HepG2 (cell line): ENCODE measurements around the gene ATG4D. TPM values are rescaled to one million over a fixed set of nuclear protein-coding genes. Genes with fewer than 3 reads are reported as not detected.

Source experiments
- FOXA3 ChIP-seq: IDR thresholded peaks from 2 replicates; pipeline ENCODE4 v1.6.1; 2016; ENCODE audit warnings: missing genetic modification reagents, missing compliant biosample characterization
- HMG20B ChIP-seq: conservative IDR thresholded peaks from 2 replicates; pipeline ENCODE4 v1.6.1; 2016; ENCODE audit warnings: missing genetic modification reagents, missing compliant biosample characterization
- HOXA3 ChIP-seq: sonication (generic); formaldehyde crosslinking; IDR thresholded peaks from 2 replicates; pipeline ENCODE4 v1.5.0; 2020; ENCODE audit warnings: missing genetic modification reagents
- KDM3A ChIP-seq: IDR thresholded peaks from 2 replicates; pipeline ENCODE4 v1.6.1; 2018; ENCODE audit warnings: low read depth, missing compliant biosample characterization
- MTA3 ChIP-seq: sonication (generic); formaldehyde crosslinking; IDR thresholded peaks from 2 replicates; pipeline ENCODE4 v1.4.0; 2020; ENCODE audit warnings: missing genetic modification reagents
- REL ChIP-seq: sonication (generic); formaldehyde crosslinking; conservative IDR thresholded peaks from 2 replicates; pipeline ENCODE4 v1.8.0; 2022; ENCODE audit warnings: mild to moderate bottlenecking, missing genetic modification reagents, moderate library complexity
- SETDB1 ChIP-seq: sonication (generic); formaldehyde crosslinking; IDR thresholded peaks from 2 replicates; pipeline ENCODE4 v1.5.1; 2020; ENCODE audit warnings: missing genetic modification reagents, mild to moderate bottlenecking, borderline replicate concordance
- TAF1 ChIP-seq: sonication (generic); formaldehyde crosslinking; IDR thresholded peaks from 2 replicates; pipeline ENCODE4 v1.4.0; 2020; ENCODE audit warnings: missing genetic modification reagents
- ZFP36L2 ChIP-seq: sonication (generic); formaldehyde crosslinking; IDR thresholded peaks from 2 replicates; pipeline ENCODE4 v1.4.0; 2020; ENCODE audit warnings: missing genetic modification reagents
- ZNF17 ChIP-seq: sonication (generic); formaldehyde crosslinking; IDR thresholded peaks from 2 replicates; pipeline ENCODE4 v1.5.0; 2020; ENCODE audit warnings: mild to moderate bottlenecking, missing genetic modification reagents
- ZNF3 ChIP-seq: IDR thresholded peaks from 2 replicates; pipeline ENCODE4 v1.7.0; 2017; ENCODE audit warnings: inconsistent platforms
- ZNF432 ChIP-seq: sonication (generic); formaldehyde crosslinking; IDR thresholded peaks from 2 replicates; pipeline ENCODE4 v1.5.0; 2020; ENCODE audit warnings: missing genetic modification reagents, mild to moderate bottlenecking, borderline replicate concordance
- ZNF841 ChIP-seq: sonication (generic); formaldehyde crosslinking; IDR thresholded peaks from 2 replicates; pipeline ENCODE4 v1.8.1; 2023; ENCODE audit warnings: missing genetic modification reagents, borderline replicate concordance
- polyA plus RNA-seq, 8 experiments: library from polyadenylated mRNA; depleted of rRNA in 3 of 8; stranded (reverse) in 7 of 8; unstranded in 1 of 8; fragments of >200 nt; fragmentation: Illumina TruSeq in 4 of 8; extraction: Trizol in 4 of 8; gene quantifications; 2 replicates each; pipeline versions ENCODE4 v1.2.1 to v1.2.3, GENCODE V29; 2011 to 2016; ENCODE audit warnings: low read depth in 4 of 8, missing spikeins in 1 of 8, mixed read lengths in 1 of 8; ENCODE audit not compliant: insufficient read depth in 1 of 8
- total RNA-seq, 5 experiments: library from RNA; depleted of rRNA; stranded (reverse); fragments of >200 nt; fragmentation: Illumina TruSeq; extraction: Trizol; gene quantifications; 2 replicates each; pipeline ENCODE4 v1.2.3, GENCODE V29; 2016; ENCODE audit warnings: low read depth in 1 of 5
- TF ChIP-seq, protein P1 (sequence below): sonication (generic); formaldehyde crosslinking; IDR thresholded peaks from 2 replicates; pipeline ENCODE4 v1.5.0; 2020; ENCODE audit warnings: missing genetic modification reagents, mild to moderate bottlenecking, borderline replicate concordance
- TF ChIP-seq, protein P2 (sequence below): sonication (generic); formaldehyde crosslinking; IDR thresholded peaks from 2 replicates; pipeline ENCODE4 v1.9.0; 2022; ENCODE audit warnings: low read depth, missing genetic modification reagents
- TF ChIP-seq, protein P3 (sequence below): sonication (generic); formaldehyde crosslinking; IDR thresholded peaks from 2 replicates; pipeline ENCODE4 v1.4.0; 2020; ENCODE audit warnings: mild to moderate bottlenecking, missing genetic modification reagents
- TF ChIP-seq, protein P4 (sequence below): sonication (generic); formaldehyde crosslinking; conservative IDR thresholded peaks from 2 replicates; pipeline ENCODE4 v1.4.0; 2020; ENCODE audit warnings: missing genetic modification reagents
- TF ChIP-seq, protein P5 (sequence below): sonication (generic); formaldehyde crosslinking; conservative IDR thresholded peaks from 2 replicates; pipeline ENCODE4 v1.8.1; 2023; ENCODE audit warnings: missing genetic modification reagents
- TF ChIP-seq, protein P6 (sequence below): sonication (generic); formaldehyde crosslinking; IDR thresholded peaks from 2 replicates; pipeline ENCODE4 v1.4.0; 2020; ENCODE audit warnings: missing genetic modification reagents, borderline replicate concordance

The ATG4D gene
- total and polyA plus RNA-seq, 2 of the 13 experiments (the other 11 are each of a cell fraction or from before 2014, with no cell fraction given) = 17.8 to 19.0 TPM

DNA sequence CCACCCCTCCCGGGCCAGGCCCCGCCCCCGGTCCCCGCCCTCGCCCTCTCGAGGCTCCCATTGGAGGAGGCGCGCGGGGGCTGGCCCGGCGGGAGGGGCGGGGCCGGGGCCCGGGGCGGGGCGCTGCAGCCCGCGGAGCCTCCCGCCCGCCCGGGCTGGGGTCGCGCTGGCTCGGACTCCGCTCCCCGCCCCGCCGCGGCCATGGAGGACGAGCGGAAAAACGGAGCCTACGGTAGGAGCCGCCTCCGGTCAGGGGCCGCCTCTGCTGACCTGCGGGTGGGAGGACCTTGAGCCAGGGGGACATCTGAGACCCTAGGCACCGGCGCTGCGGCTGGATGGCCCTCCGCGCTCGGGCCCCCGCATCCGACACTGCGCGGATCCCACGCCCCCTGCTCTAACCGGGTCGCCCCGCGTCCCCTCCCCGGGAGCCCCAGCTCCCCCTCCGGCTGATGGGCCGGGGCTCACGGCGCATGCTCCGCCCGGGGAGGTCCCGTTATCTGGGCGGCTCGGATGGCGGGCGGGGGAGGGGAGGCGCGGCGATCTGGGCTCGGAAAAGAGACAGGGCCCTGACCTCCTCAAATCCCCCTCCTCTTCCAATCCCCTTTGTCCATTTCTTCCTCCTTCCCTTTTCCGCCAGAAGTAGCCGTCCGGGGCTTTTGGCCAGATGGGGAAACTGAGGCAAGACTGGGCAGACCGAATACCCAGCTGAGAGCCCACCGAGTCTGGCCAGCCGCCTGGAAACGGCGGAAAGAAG is 58.8 kb downstream of the ATG4D start (continued):
- TF ChIP-seq, protein P1, sequence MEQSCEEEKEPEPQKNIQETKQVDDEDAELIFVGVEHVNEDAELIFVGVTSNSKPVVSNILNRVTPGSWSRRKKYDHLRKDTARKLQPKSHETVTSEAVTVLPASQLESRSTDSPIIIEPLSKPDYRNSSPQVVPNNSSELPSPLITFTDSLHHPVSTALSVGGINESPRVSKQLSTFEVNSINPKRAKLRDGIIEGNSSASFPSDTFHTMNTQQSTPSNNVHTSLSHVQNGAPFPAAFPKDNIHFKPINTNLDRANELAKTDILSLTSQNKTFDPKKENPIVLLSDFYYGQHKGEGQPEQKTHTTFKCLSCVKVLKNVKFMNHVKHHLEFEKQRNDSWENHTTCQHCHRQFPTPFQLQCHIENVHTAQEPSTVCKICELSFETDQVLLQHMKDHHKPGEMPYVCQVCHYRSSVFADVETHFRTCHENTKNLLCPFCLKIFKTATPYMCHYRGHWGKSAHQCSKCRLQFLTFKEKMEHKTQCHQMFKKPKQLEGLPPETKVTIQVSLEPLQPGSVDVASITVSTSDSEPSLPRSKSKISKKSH (CRISPR knock-in tag) = no peak
- TF ChIP-seq REL (CRISPR knock-in tag) = no peak
- no peak for TF ChIP-seq ZNF17 (CRISPR knock-in tag)
- TF ChIP-seq HMG20B (CRISPR knock-in tag) = no peak
- no peak for TF ChIP-seq ZNF432 (CRISPR knock-in tag)
- TF ChIP-seq, protein P2, sequence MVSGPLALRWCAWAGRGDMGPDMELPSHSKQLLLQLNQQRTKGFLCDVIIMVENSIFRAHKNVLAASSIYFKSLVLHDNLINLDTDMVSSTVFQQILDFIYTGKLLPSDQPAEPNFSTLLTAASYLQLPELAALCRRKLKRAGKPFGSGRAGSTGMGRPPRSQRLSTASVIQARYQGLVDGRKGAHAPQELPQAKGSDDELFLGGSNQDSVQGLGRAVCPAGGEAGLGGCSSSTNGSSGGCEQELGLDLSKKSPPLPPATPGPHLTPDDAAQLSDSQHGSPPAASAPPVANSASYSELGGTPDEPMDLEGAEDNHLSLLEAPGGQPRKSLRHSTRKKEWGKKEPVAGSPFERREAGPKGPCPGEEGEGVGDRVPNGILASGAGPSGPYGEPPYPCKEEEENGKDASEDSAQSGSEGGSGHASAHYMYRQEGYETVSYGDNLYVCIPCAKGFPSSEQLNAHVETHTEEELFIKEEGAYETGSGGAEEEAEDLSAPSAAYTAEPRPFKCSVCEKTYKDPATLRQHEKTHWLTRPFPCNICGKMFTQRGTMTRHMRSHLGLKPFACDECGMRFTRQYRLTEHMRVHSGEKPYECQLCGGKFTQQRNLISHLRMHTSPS (CRISPR knock-in tag) = no peak
- TF ChIP-seq HOXA3 (CRISPR knock-in tag) = peak; percentile 25; the same call in 1 of the 2 replicates
- TF ChIP-seq, protein P3, sequence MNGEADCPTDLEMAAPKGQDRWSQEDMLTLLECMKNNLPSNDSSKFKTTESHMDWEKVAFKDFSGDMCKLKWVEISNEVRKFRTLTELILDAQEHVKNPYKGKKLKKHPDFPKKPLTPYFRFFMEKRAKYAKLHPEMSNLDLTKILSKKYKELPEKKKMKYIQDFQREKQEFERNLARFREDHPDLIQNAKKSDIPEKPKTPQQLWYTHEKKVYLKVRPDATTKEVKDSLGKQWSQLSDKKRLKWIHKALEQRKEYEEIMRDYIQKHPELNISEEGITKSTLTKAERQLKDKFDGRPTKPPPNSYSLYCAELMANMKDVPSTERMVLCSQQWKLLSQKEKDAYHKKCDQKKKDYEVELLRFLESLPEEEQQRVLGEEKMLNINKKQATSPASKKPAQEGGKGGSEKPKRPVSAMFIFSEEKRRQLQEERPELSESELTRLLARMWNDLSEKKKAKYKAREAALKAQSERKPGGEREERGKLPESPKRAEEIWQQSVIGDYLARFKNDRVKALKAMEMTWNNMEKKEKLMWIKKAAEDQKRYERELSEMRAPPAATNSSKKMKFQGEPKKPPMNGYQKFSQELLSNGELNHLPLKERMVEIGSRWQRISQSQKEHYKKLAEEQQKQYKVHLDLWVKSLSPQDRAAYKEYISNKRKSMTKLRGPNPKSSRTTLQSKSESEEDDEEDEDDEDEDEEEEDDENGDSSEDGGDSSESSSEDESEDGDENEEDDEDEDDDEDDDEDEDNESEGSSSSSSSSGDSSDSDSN = peak; percentile 41; the same call in 1 of the 2 replicates
- no peak for TF ChIP-seq SETDB1 (CRISPR knock-in tag)
- TF ChIP-seq, protein P4, sequence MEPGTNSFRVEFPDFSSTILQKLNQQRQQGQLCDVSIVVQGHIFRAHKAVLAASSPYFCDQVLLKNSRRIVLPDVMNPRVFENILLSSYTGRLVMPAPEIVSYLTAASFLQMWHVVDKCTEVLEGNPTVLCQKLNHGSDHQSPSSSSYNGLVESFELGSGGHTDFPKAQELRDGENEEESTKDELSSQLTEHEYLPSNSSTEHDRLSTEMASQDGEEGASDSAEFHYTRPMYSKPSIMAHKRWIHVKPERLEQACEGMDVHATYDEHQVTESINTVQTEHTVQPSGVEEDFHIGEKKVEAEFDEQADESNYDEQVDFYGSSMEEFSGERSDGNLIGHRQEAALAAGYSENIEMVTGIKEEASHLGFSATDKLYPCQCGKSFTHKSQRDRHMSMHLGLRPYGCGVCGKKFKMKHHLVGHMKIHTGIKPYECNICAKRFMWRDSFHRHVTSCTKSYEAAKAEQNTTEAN (CRISPR knock-in tag) = no peak
- TF ChIP-seq ZNF3 (CRISPR knock-in tag) = no peak
- TF ChIP-seq, protein P5, sequence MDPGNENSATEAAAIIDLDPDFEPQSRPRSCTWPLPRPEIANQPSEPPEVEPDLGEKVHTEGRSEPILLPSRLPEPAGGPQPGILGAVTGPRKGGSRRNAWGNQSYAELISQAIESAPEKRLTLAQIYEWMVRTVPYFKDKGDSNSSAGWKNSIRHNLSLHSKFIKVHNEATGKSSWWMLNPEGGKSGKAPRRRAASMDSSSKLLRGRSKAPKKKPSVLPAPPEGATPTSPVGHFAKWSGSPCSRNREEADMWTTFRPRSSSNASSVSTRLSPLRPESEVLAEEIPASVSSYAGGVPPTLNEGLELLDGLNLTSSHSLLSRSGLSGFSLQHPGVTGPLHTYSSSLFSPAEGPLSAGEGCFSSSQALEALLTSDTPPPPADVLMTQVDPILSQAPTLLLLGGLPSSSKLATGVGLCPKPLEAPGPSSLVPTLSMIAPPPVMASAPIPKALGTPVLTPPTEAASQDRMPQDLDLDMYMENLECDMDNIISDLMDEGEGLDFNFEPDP (CRISPR knock-in tag) = 0 out of 2 replicates have a peak, but pooled peaks have one; percentile 21
- TF ChIP-seq TAF1 (CRISPR knock-in tag) = peak; percentile 22; the same call in 1 of the 2 replicates
- no peak for TF ChIP-seq MTA3
- TF ChIP-seq, protein P6, sequence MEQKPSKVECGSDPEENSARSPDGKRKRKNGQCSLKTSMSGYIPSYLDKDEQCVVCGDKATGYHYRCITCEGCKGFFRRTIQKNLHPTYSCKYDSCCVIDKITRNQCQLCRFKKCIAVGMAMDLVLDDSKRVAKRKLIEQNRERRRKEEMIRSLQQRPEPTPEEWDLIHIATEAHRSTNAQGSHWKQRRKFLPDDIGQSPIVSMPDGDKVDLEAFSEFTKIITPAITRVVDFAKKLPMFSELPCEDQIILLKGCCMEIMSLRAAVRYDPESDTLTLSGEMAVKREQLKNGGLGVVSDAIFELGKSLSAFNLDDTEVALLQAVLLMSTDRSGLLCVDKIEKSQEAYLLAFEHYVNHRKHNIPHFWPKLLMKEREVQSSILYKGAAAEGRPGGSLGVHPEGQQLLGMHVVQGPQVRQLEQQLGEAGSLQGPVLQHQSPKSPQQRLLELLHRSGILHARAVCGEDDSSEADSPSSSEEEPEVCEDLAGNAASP = no peak
- TF ChIP-seq KDM3A (CRISPR knock-in tag) = no peak
- TF ChIP-seq ZNF841 (CRISPR knock-in tag) = no peak
- no peak for TF ChIP-seq FOXA3 (CRISPR knock-in tag)
- TF ChIP-seq ZFP36L2 (CRISPR knock-in tag) = 0 out of 2 replicates have a peak, but pooled peaks have one; percentile 33
